B cell (primary cell): Measurements from ENCODE around the gene KPNA1. TPM values are rescaled to one million over a fixed set of nuclear protein-coding genes. Genes with fewer than 3 reads are reported as not detected.

ENCODE experiments used
- ATAC-seq: fragments of 200-7000 bp; cut with Tn5 transposase; one replicate; pipeline ENCODE4 v1.10.0; 2021; ENCODE audit warnings: low read depth, mild to moderate bottlenecking, moderate number of reproducible peaks, moderate library complexity
- CTCF ChIA-PET: fragments of 350-600 bp; sonication (Branson Sonifier 250); formaldehyde crosslinking; loops from one replicate; lab custom pipeline; 2021; ENCODE audit warnings: antibody characterized with exemption, inconsistent platforms; lab: Charles Lee
- POLR2A ChIA-PET: fragments of 350-600 bp; sonication (Branson Sonifier 250); formaldehyde crosslinking; loops from one replicate; lab custom pipeline; 2021; ENCODE audit warnings: antibody characterized with exemption; lab: Charles Lee
- DNase-seq: peaks from one replicate; pipeline ENCODE4 v3.0.0; 2013
- H2AFZ ChIP-seq: 2 replicates; pipeline ENCODE4 v1.6.1; 2012; ENCODE audit warnings: mild to moderate bottlenecking, low read depth, low read length; ENCODE audit not compliant: insufficient read depth, poor library complexity, severe bottlenecking
- H3K27ac ChIP-seq, 2 donors: 1 replicate in 1 of 2; 2 replicates in 1 of 2; pipeline ENCODE4 v1.5.1; 2012 to 2013; ENCODE audit warnings: low read length in 2 of 2, mild to moderate bottlenecking in 2 of 2, moderate library complexity in 1 of 2
- H3K27me3 ChIP-seq, 4 experiments: fragments of 200-600 bp in 1 of 4; sonication (generic) in 1 of 4; replicated peaks in 1 of 4; 1 replicate in 2 of 4; 2 replicates in 2 of 4; pipeline versions ENCODE4 v1.6.1 to v1.7.0; 2013 to 2016; ENCODE audit warnings: low read length in 3 of 4, mild to moderate bottlenecking in 2 of 4, mixed read lengths in 1 of 4, moderate library complexity in 1 of 4; ENCODE audit not compliant: insufficient read depth in 4 of 4, control insufficient read depth in 3 of 4; ENCODE audit errors: control extremely low read depth in 1 of 4
- H3K36me3 ChIP-seq, 2 experiments: replicated peaks in 1 of 2; 1 replicate in 1 of 2; 2 replicates in 1 of 2; pipeline versions ENCODE4 v1.6.1 to v1.7.1; 2013; ENCODE audit warnings: low read length in 1 of 2; ENCODE audit not compliant: insufficient read depth in 2 of 2, control insufficient read depth in 1 of 2; ENCODE audit errors: control extremely low read depth in 1 of 2, extremely low read depth in 1 of 2
- H3K4me1 ChIP-seq, 2 donors: fragments of 200-600 bp in 1 of 2; sonication (generic) in 1 of 2; 1 replicate in 1 of 2; 2 replicates in 1 of 2; pipeline versions ENCODE4 v1.5.1 to v1.6.1; 2013 to 2017; ENCODE audit warnings: low read length in 2 of 2; ENCODE audit not compliant: control insufficient read depth in 2 of 2, insufficient read depth in 2 of 2
- H3K4me2 ChIP-seq: replicated peaks from 2 replicates; pipeline ENCODE3; 2012; ENCODE audit warnings: mild to moderate bottlenecking, low read depth, low read length; ENCODE audit not compliant: poor library complexity, severe bottlenecking
- H3K4me3 ChIP-seq, 5 experiments: fragments of 200-600 bp in 1 of 5; sonication (generic) in 1 of 5; 1 replicate in 3 of 5; 2 replicates in 2 of 5; pipeline versions ENCODE4 v1.5.1 to v1.7.0; 2011 to 2016; ENCODE audit warnings: low read length in 4 of 5, mild to moderate bottlenecking in 4 of 5, low read depth in 2 of 5, control low read depth in 1 of 5, moderate library complexity in 1 of 5; ENCODE audit not compliant: insufficient read depth in 1 of 5; ENCODE audit errors: control extremely low read depth in 1 of 5, extremely low read depth in 1 of 5
- H3K79me2 ChIP-seq: fragments of 200-600 bp; sonication (generic); one replicate; pipeline ENCODE4 v1.6.0; 2016; ENCODE audit warnings: low read length; ENCODE audit not compliant: control insufficient read depth, insufficient read depth
- H3K9ac ChIP-seq: fragments of 200-600 bp; sonication (generic); 2 replicates; pipeline ENCODE4 v1.6.1; 2017; ENCODE audit warnings: mild to moderate bottlenecking, low read length, moderate library complexity
- H3K9me3 ChIP-seq, 3 donors: one replicate each; pipeline versions ENCODE4 v1.6.1 to v1.7.1; 2013; ENCODE audit warnings: low read length in 2 of 3; ENCODE audit not compliant: control insufficient read depth in 2 of 3, insufficient read depth in 1 of 3; ENCODE audit errors: control extremely low read depth in 1 of 3
- H4K20me1 ChIP-seq: 2 replicates; pipeline ENCODE4 v1.6.0; 2012; ENCODE audit warnings: mild to moderate bottlenecking, low read length; ENCODE audit not compliant: insufficient read depth, control insufficient read depth, poor library complexity, severe bottlenecking
- H3K27ac Mint-ChIP-seq: one replicate; pipeline ENCODE4 v1.8.0; 2021; ENCODE audit warnings: mixed read lengths
- H3K27me3 Mint-ChIP-seq: one replicate; pipeline ENCODE4 v1.8.0; 2021; ENCODE audit warnings: mixed read lengths
- H3K4me1 Mint-ChIP-seq: one replicate; pipeline ENCODE4 v1.8.0; 2021; ENCODE audit warnings: mixed read lengths
- H3K4me3 Mint-ChIP-seq: one replicate; pipeline ENCODE4 v1.8.0; 2021; ENCODE audit warnings: mixed read lengths
- H3K9me3 Mint-ChIP-seq: one replicate; pipeline ENCODE4 v1.8.0; 2022; ENCODE audit warnings: mixed read lengths; ENCODE audit not compliant: insufficient read depth
- CTCF ChIP-seq: fragments of 200-600 bp; IDR thresholded peaks from one replicate; pipeline ENCODE4 v1.8.0; 2022; ENCODE audit warnings: antibody characterized with exemption, mild to moderate bottlenecking
- EZH2 ChIP-seq: IDR thresholded peaks from 2 replicates; pipeline ENCODE4 v1.6.1; 2012; ENCODE audit warnings: borderline replicate concordance, low read depth, mild to moderate bottlenecking, moderate library complexity, low read length; ENCODE audit not compliant: insufficient read depth, poor library complexity, severe bottlenecking
- WGBS: methylation state at CpG from one replicate; pipeline ENCODE4 v1.1.5; 2013; ENCODE audit warnings: missing lambda C conversion rate; ENCODE audit not compliant: insufficient coverage; 5-methylcytosine and 5-hydroxymethylcytosine counted together
- intact Hi-C: fragments of 100-400 bp; cut with micrococcal nuclease; formaldehyde crosslinking; loops from one replicate; pipeline ENCODE4 v1.10.0; 2022
- polyA plus RNA-seq: library from polyadenylated mRNA; depleted of rRNA; stranded (reverse); fragments of >200 nt; gene quantifications from 2 replicates; pipeline ENCODE4 v1.2.3, GENCODE V29; 2012
- total RNA-seq, 2 donors: library from RNA; stranded (reverse); fragments of 120-200 nt in 1 of 2; gene quantifications; 1 replicate in 1 of 2; 2 replicates in 1 of 2; pipeline versions ENCODE4 v1.2.3 to v1.2.4, GENCODE V29; 2013 to 2022

Gene KPNA1
- total and polyA plus RNA-seq, 2 donors (not counting 1 experiment from before 2014, with no cell fraction given): 14.9 to 79.4 TPM

GRCh38 chr3:122560680-122561079 is 45.9 kb upstream of the KPNA1 start:
- Histone ChIP-seq H2AFZ (peak overlapping the region; percentile 14), H3K4me1 (peaks cover 32 to 36% of the 10 kb centered on the region in 2 donors), H3K4me3 (peak overlapping the region in 1 of 5 experiments; percentile 9), H3K27ac (peak overlapping the region in 1 of 2 donors; percentile 54), H3K9ac (no peak overlapping the region), H3K9me3 (no peaks in the 10 kb centered on the region), H3K36me3 (peaks cover 0 to 39% of the 10 kb centered on the region in 2 experiments), H4K20me1 (no peaks in the 10 kb centered on the region), H3K4me2 (peak overlapping the region; percentile 34), H3K79me2 (peaks cover 86% of the 10 kb centered on the region), H3K27me3 (no peaks in the 10 kb centered on the region)
- 80% methylated on average over 1 of the region's 1 CpG for WGBS
- no peaks in the 10 kb centered on the region for H3K9me3 Mint-ChIP-seq
- H3K27ac Mint-ChIP-seq: peak overlapping the region; percentile 82
- ChIA-PET CTCF (interaction anchor here (0.8 to 15.3 kb wide), 17 partner anchors 18 to 471 kb away, joined by 3 to 293 read pairs (median 4); partner anchors contain the start of gene PARP14), POLR2A (no interaction called here)
- H3K4me1 Mint-ChIP-seq: peaks cover 46% of the 10 kb centered on the region
- intact Hi-C loops: loop anchor here (1.0 to 5.0 kb wide), 6 partner anchors 57 to 1013 kb away; partner anchors contain the start of genes HSPBAP1 and POLQ
- H3K4me3 Mint-ChIP-seq: peak overlapping the region; percentile 47
- no peaks in the 10 kb centered on the region for H3K27me3 Mint-ChIP-seq
- DNase-seq (peak; percentile 84), ATAC-seq (peak; percentile 26)
- TF ChIP-seq EZH2: no peak
- TF ChIP-seq CTCF: peak; percentile 82

DNA sequence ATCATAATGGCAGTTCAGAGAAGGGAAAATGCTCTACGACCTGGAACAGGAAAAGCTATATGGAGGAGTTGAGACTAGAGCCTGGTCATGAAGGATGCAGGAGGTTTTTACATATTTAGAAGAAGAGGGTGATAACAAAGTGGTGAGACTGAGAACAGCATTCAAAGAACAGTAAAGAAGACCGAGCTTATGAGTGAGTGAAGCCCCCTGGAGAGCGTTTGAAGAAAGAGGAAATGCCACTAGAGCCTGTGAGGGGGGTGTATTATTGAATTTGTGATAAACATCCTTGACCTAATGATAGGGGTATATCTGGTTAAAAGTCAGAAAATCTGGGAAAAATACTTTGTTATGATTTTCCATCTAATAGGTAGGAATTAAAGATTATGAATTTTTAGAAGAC is 45.2 kb upstream of the KPNA1 start:
- H3K27ac Mint-ChIP-seq: peak overlapping the region; percentile 15
- CTCF ChIA-PET: interaction anchor here (1.0 to 15.3 kb wide), 20 partner anchors 9 to 469 kb away, joined by 3 to 293 read pairs (median 4); partner anchors contain the start of gene PARP14
- Histone ChIP-seq H2AFZ (no peak overlapping the region), H3K4me1 (peaks cover 26 to 28% of the 10 kb centered on the region in 2 donors), H3K79me2 (peaks cover 78% of the 10 kb centered on the region), H3K27me3 (no peaks in the 10 kb centered on the region), H4K20me1 (no peaks in the 10 kb centered on the region), H3K4me2 (no peak overlapping the region), H3K9me3 (no peaks in the 10 kb centered on the region), H3K27ac (no peak overlapping the region), H3K4me3 (no peak overlapping the region), H3K36me3 (peaks cover 0 to 47% of the 10 kb centered on the region in 2 experiments), H3K9ac (no peak overlapping the region)
- TF ChIP-seq EZH2: no peak
- TF ChIP-seq CTCF: no peak
- no peak for DNase-seq
- POLR2A ChIA-PET: interaction anchor here (1.2 kb wide), 1 partner anchor 120 kb away, joined by 5 read pairs; no protein-coding TSS in a partner anchor
- peaks cover 41% of the 10 kb centered on the region for H3K4me1 Mint-ChIP-seq
- no peak overlapping the region for H3K4me3 Mint-ChIP-seq
- ATAC-seq: no peak
- intact Hi-C loops: loop anchor here (1.0 to 5.0 kb wide), 6 partner anchors 57 to 1013 kb away; partner anchors contain the start of genes HSPBAP1 and POLQ
- H3K9me3 Mint-ChIP-seq: no peaks in the 10 kb centered on the region
- WGBS: 55% methylated on average over 3 of the region's 3 CpGs
- no peaks in the 10 kb centered on the region for H3K27me3 Mint-ChIP-seq
